ENCODE results near the gene PRTN3.

DNA sequence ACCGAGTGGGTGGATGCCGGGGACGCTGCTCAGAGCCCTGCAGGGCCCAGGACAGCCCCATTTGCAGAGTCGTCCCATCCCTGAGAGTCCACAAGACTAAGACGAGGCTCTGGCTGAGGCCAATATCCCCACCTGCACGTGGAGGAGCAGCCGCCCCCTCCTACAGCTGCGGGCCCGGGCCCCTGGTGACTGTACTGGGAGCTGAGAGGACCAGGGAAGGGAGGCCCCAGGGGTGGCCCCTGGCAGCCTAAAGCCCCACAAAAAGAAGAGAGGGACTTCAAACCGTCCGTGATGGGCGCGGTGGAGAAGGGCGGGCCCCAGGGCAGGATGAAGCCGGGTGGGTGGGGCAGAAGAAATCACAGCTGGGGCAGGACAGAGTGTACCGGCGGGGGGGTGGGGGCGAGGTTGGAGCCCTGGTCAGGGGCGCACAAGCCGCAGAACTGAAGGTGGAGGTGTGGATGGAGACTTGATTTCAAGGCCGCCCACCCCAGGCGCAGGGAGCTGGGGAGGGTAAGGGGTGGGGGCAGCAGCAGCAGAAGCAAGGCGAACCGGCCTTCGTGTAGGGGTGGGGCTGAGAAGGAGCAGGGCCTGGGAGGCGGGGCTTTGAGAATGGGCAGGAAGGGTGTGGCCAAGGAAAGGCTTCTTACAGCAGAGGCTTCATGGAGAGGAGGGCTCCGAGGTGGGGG lies 31.6 kb downstream of the PRTN3 start:
- no peak for TF ChIP-seq EZH2phosphoT487 (IDR thresholded peaks at IDR 0.05)
- TF ChIP-seq, protein P1, sequence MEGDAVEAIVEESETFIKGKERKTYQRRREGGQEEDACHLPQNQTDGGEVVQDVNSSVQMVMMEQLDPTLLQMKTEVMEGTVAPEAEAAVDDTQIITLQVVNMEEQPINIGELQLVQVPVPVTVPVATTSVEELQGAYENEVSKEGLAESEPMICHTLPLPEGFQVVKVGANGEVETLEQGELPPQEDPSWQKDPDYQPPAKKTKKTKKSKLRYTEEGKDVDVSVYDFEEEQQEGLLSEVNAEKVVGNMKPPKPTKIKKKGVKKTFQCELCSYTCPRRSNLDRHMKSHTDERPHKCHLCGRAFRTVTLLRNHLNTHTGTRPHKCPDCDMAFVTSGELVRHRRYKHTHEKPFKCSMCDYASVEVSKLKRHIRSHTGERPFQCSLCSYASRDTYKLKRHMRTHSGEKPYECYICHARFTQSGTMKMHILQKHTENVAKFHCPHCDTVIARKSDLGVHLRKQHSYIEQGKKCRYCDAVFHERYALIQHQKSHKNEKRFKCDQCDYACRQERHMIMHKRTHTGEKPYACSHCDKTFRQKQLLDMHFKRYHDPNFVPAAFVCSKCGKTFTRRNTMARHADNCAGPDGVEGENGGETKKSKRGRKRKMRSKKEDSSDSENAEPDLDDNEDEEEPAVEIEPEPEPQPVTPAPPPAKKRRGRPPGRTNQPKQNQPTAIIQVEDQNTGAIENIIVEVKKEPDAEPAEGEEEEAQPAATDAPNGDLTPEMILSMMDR (IDR thresholded peaks at IDR 0.05): no peak
- no peak for TF ChIP-seq EZH2 (IDR thresholded peaks at IDR 0.05)

All from neural progenitor cell (in vitro differentiated cells).